ENCODE data around the gene PDE5A. TPM values are rescaled to one million over a fixed set of nuclear protein-coding genes. Genes with fewer than 3 reads are reported as not detected.

Gene PDE5A
- total and polyA plus RNA-seq, 3 donors from 2014 or later: 18.4 to 25.3 (median 21.4) TPM

DNA sequence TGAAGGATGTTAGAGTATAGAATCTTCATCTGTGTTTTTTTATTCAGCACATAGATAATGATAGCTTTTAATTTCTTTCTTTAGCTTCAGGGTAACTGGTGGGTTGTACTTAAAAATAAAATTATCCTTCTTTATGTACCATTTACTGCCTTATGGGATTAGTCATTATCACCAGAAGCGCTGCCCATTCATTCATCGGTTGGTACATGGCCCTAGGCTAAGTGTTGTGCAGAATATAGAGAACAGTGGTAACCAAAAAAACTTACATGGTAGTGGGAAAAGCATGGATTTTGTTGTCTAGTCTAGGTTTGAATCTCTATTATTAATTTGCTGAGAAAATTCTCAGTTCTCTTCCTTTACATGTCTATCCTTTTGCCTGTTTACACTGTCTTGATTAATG, 43.5 kb upstream of the PDE5A start:
- Histone ChIP-seq H3K36me3 (ENCODE audit: low read depth, missing control alignments) (no peaks in the 10 kb centered on the region), H3K27ac (no peak overlapping the region), H3K4me1 (peaks cover 6% of the 10 kb centered on the region), H3K27me3 (no peaks in the 10 kb centered on the region), H3K4me3 (no peak overlapping the region), H3K9me3 (no peaks in the 10 kb centered on the region)
- WGBS, 2 donors: 97 to 98% methylated on average over 2 of the region's 2 CpGs
- intact Hi-C loops (cut with DNase I; ENCODE audit: low total_unique reads): no loop called here
- no peak for TF ChIP-seq POLR2A (IDR thresholded peaks at IDR 0.05)
- TF ChIP-seq, protein P1, sequence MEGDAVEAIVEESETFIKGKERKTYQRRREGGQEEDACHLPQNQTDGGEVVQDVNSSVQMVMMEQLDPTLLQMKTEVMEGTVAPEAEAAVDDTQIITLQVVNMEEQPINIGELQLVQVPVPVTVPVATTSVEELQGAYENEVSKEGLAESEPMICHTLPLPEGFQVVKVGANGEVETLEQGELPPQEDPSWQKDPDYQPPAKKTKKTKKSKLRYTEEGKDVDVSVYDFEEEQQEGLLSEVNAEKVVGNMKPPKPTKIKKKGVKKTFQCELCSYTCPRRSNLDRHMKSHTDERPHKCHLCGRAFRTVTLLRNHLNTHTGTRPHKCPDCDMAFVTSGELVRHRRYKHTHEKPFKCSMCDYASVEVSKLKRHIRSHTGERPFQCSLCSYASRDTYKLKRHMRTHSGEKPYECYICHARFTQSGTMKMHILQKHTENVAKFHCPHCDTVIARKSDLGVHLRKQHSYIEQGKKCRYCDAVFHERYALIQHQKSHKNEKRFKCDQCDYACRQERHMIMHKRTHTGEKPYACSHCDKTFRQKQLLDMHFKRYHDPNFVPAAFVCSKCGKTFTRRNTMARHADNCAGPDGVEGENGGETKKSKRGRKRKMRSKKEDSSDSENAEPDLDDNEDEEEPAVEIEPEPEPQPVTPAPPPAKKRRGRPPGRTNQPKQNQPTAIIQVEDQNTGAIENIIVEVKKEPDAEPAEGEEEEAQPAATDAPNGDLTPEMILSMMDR (IDR thresholded peaks at IDR 0.05): no peak
- no peak for DNase-seq

DNA sequence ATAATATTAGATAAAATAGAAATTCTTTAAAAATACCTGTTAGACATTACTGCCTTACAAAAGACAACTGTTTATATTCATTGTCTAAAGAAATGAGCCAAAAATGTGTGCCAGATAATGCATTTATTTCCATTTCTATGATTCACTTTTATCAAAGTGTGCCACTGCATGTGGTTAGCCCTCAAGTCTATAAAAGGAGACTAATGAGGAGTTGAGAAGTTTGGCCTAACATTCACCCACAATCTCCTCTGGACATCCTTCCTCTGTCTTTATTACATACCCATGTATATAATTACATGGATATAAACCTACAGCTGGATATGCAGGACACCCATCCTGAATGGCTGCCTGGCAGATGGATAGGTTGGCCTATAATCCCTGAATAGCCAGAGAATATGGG, 42.6 kb upstream of the PDE5A start:
- intact Hi-C loops (cut with DNase I; ENCODE audit: low total_unique reads): no loop called here

DNA sequence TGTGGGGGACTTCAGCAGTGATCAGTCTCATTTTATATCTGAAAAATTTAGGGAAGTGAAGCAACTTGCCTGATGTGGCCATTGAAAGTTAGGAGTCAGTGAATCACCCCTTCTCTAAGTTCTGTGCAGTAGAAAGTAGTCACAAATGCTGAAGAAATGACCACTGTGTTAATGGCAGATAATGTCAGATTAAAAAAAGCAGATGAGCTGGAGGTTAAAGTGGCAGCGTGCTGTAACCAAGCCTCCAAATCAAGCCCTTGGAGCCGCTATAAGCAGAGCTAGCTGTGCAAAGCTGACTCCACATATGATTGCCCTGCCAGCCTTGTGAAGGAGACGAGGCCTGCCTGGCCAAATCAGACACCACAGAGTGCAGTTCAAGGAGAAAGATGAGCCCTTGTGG, 39.2 kb upstream of the PDE5A start:
- Histone ChIP-seq H3K4me3 (no peak overlapping the region), H3K27ac (no peak overlapping the region), H3K4me1 (peaks cover 6% of the 10 kb centered on the region), H3K27me3 (no peaks in the 10 kb centered on the region), H3K36me3 (ENCODE audit: low read depth, missing control alignments) (no peaks in the 10 kb centered on the region), H3K9me3 (no peaks in the 10 kb centered on the region)
- TF ChIP-seq, protein P1 (IDR thresholded peaks at IDR 0.05): no peak
- no peak for TF ChIP-seq POLR2A (IDR thresholded peaks at IDR 0.05)
- DNase-seq: no peak
- WGBS, 2 donors: 77 to 93% methylated on average over 3 of the region's 3 CpGs
- intact Hi-C loops (cut with DNase I; ENCODE audit: low total_unique reads): no loop called here

More for the DNA sequence above, 42.6 kb upstream of the PDE5A start:
- DNase-seq: no peak
- H3K4me3 ChIP-seq: no peak overlapping the region
- TF ChIP-seq, protein P1 (IDR thresholded peaks at IDR 0.05): no peak
- TF ChIP-seq POLR2A (IDR thresholded peaks at IDR 0.05): no peak
- H3K27ac ChIP-seq: no peak overlapping the region
- H3K4me1 ChIP-seq: peaks cover 6% of the 10 kb centered on the region
- no peaks in the 10 kb centered on the region for H3K9me3 ChIP-seq
- H3K27me3 ChIP-seq: no peaks in the 10 kb centered on the region
- no peaks in the 10 kb centered on the region for H3K36me3 ChIP-seq (ENCODE audit: low read depth, missing control alignments)

DNA sequence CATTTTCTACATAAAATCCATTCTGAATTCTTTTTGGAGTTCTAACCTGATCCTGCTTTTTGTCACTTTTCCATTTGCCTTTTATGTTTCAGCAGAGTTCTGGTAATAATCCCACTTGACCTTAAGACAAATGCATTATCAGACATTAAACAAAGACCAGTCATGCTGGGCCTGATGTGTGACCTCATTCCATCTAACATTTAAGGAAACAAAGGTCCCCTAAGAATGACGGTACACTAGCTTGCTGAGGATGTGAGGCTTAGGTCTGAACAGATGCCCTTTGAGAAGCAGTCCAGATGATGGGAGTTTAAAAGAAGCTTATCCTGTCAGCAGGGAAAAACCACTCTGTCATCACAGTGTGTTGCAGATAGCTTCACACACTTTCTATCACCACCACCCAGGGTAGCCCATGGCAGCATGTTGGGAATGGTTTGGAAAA, 38.1 kb upstream of the PDE5A start:
- no peak for DNase-seq
- no peak for TF ChIP-seq POLR2A (IDR thresholded peaks at IDR 0.05)
- TF ChIP-seq, protein P1 (IDR thresholded peaks at IDR 0.05): no peak

DNA sequence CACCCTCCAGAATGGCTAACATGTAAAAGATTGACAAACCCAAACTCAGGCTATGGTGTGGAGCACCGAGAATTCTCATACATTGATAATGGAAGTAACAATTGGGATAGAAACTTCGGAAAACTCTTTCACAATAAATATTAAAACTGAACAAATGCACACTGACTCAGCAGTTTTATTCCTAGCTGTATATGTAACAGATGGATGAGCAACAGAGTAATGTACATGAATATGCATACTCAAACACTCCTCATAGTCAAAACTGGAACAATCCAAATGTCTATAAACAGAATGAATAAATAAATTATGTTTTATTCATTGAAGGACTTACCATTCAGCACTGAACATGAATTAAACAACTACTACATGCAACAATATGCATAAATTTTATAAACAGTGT, 37.1 kb upstream of the PDE5A start:
- TF ChIP-seq POLR2A (IDR thresholded peaks at IDR 0.05): no peak
- TF ChIP-seq, protein P1 (IDR thresholded peaks at IDR 0.05): no peak
- H3K9me3 ChIP-seq: no peaks in the 10 kb centered on the region
- H3K4me3 ChIP-seq: no peak overlapping the region
- no peak for DNase-seq
- intact Hi-C loops (cut with DNase I; ENCODE audit: low total_unique reads): no loop called here
- H3K27me3 ChIP-seq: no peaks in the 10 kb centered on the region
- H3K27ac ChIP-seq: no peak overlapping the region
- WGBS, 2 donors: 87 to 89% methylated on average over 2 of the region's 2 CpGs
- peaks cover 6% of the 10 kb centered on the region for H3K4me1 ChIP-seq
- no peaks in the 10 kb centered on the region for H3K36me3 ChIP-seq (ENCODE audit: low read depth, missing control alignments)

More for the DNA sequence above, 38.1 kb upstream of the PDE5A start:
- no peaks in the 10 kb centered on the region for H3K9me3 ChIP-seq
- H3K36me3 ChIP-seq (ENCODE audit: low read depth, missing control alignments): no peaks in the 10 kb centered on the region
- intact Hi-C loops (cut with DNase I; ENCODE audit: low total_unique reads): no loop called here
- WGBS, 2 donors: 67 to 70% methylated on average over 1 of the region's 1 CpG
- no peak overlapping the region for H3K4me3 ChIP-seq
- H3K27ac ChIP-seq: no peak overlapping the region
- H3K27me3 ChIP-seq: no peaks in the 10 kb centered on the region
- H3K4me1 ChIP-seq: peaks cover 6% of the 10 kb centered on the region

All from testis (tissue), 3 donors.